Measurements from ENCODE around the gene DTWD2.
"Not testable (repeated sequence)": the region's sequence is repeated elsewhere in the genome, so short reads cannot be mapped to it uniquely, and the experiment has no call there.

The DTWD2 gene

GRCh38 chr5:118950354-118950753 is 38.0 kb downstream of the DTWD2 start:
- DNase-seq (ENCODE audit: low spot score), result not testable (repeated sequence)

GRCh38 chr5:118946138-118946800 is 42.1 kb downstream of the DTWD2 start:
- no peak for DNase-seq (ENCODE audit: low spot score)

- no peak for DNase-seq (ENCODE audit: low spot score)
Measured at GRCh38 chr5:118937393-118938061, 50.8 kb downstream of the DTWD2 start.

GRCh38 chr5:118933703-118934102 is 54.6 kb downstream of the DTWD2 start:
- no peak for DNase-seq (ENCODE audit: low spot score)

DNA sequence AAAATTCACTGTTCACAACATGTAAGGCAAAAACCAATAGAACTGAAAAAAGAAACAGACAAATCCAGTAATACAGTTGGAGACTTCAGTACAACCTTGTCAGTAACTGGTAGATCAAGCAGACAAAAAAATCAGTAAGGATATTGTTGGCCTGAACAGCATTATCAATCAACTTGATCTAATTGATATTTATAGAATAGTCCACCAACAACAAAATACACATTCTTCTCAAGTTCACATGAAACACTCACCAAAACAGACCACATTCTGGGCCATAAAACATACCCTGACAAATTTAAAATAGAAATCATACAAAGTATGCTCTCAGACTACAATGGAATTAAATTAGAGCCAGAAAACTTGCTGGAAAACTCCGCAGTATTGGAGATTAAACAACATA is 56.8 kb downstream of the DTWD2 start:
- DNase-seq (ENCODE audit: low spot score), result no peak

GRCh38 chr5:118924006-118924389 is 64.3 kb downstream of the DTWD2 start:
- DNase-seq (ENCODE audit: low spot score), result no peak

DNA sequence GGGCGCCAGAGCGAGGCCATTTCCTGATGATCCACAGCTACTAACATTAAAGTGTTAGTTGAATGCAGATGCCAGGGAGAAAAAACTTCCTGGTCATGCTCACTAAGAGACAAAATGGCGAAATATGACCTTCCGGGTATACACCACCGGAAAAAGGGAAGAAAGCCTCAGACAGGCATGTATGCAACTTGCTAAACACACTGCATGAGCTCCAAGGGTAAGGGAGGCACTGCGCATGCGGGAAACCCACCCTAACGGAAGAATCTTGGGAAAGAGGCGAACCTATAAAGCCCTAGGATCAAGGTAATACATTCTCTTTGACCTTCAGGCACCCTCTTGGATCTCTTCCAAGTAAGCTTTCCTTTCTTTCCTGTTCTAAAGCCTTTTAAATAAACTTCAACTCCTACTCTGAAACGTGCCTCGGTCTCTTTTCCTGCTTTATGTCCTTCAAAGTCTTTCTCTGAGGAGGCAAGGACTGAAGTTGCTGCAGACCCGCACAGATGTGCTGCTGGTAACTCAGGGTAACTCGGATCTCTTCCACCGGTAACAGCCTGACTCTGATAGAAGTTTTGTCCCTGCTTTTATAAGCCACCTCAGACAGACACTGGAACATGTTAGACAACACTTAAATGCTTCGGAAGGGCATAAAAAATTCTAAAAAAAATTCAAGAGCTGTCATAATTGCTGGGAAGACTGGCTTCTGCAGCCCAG is 64.9 kb downstream of the DTWD2 start:
- no peak for DNase-seq (ENCODE audit: low spot score)

GRCh38 chr5:118921866-118922265 is 66.5 kb downstream of the DTWD2 start:
- no peak for DNase-seq (ENCODE audit: low spot score)

DNA sequence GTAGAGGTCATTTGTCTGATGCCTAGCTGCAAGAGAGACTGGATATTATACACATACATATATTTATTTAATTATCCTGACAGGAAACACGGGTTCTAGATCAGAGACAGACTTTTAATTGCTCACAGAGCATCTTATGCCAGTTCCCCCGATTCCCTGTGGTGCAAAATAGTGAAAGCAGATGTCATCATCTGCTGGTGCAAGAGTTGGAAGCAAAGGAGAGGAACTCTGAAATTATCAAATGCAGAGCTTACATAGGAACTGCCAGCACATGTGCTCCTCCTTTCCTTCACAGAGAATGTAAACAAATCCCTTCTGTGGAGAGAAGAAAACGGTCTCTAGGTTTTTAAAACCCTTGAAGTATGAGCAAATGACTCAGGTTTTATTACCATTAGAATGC is 69.3 kb downstream of the DTWD2 start:
- no peak for DNase-seq (ENCODE audit: low spot score)

DNA sequence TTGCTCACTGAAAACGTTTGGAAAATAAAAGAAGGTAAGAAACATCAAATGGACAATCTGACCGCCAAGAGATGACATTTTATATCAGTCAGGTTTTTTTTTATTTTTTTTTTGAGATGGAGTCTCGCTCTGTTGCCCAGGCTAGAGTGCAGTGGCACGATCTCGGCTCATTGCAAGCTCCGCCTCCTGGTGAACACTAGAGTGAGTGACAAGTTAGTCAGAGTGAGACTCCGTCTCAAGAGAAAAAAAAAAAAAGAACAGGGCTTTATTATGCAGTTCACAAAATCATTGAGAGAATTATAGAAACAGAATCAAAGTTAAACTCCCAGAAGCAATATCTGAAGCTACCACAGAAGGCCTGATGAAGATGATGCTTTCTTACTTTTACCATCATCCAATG is 70.1 kb downstream of the DTWD2 start:
- DNase-seq (ENCODE audit: low spot score), result no peak

DNA sequence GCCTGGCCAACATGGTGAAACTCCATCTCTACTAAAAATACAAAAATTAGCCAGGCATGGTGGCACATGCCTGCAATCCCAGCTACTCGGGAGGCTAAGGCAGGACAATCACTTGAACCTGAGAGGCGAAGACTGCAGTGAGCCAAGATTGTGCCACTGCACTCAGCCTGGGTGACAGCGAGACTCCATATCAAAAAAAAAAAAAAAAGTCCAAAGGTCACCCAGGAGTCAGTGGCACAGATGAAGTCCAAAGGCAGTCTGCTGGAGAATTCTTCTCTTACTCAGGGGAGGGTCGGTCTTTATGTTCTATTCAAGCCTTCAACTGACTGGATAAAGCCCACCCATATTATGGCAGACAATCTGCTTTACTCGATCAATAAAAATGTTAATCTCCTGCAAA is 80.8 kb downstream of the DTWD2 start:
- DNase-seq (ENCODE audit: low spot score), result not testable (repeated sequence)

GRCh38 chr5:118906947-118907346 is 81.4 kb downstream of the DTWD2 start:
- no peak for DNase-seq (ENCODE audit: low spot score)

- DNase-seq (ENCODE audit: low spot score), result no peak
Measured at GRCh38 chr5:118905196-118905595, 83.2 kb downstream of the DTWD2 start.

DNA sequence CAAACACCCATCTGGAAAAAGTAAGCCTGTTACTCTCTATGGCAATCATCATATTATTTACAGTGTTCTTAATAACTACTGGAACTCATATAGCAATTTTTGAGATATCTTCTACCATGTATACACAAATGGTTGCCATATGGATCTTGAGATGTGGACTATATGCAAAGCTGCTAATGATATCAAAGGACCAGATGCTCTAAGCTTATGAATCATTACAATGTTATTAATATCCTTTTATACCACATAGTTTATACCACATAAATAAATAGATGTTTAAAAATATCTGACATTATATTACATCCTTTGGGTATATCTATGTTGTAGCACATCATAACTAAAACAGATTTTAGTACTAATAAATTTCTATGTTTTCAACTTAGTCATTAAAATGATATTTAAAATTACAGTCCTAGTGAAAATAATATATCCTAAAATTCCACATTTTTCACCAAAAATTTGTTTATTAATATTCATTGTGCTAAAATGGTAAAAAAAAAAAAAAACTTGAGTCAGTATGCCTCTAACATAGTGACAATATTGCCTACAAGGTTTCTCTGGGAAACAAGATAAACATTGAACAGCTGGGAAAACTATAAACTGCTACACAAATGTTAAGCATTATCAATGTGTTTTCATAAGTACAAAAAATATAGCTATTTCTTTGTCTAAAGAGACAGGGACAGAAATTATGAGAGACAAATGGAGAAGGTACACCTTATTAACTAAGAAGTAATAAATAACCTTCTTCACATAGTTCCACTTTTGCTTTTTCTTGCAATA is 85.5 kb downstream of the DTWD2 start:
- DNase-seq (ENCODE audit: low spot score), result no peak

DNA sequence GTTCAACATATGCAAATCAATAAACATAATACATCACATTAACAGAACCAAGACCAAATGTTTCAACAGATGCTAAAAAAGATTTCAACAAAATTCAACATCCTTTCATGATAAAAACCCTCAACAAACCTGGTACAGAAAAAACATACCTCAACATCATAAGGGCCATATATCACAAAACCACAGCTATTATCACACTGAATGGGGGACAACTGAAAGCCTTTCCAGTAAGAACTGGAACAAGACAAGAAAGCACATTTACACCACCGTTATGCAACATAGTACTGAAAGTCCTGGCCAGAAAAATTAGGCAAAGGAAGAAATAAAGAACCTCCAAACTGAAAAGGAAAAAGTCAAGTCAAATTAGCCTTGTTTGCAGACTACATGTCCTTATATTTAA is 93.6 kb downstream of the DTWD2 start:
- no peak for DNase-seq (ENCODE audit: low spot score)

DNA sequence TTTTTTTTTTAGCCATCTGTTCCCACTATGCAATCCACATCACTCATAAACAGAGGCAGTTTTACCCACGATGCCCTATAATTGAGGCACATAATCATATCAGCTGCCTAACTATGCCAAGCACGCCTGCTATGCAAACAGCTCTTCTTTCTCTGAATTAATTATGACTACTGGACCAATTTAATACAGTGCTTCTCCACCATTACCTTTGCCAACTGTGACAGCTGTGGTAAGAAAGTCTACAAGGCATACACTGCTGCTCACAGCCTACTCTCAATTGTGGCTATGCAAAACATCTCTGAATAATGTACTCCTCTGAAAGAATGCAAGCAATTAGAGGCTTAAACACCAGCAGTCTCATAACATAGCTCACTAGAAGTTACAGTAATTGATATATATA is 97.1 kb downstream of the DTWD2 start:
- no peak for DNase-seq (ENCODE audit: low spot score)

DNA sequence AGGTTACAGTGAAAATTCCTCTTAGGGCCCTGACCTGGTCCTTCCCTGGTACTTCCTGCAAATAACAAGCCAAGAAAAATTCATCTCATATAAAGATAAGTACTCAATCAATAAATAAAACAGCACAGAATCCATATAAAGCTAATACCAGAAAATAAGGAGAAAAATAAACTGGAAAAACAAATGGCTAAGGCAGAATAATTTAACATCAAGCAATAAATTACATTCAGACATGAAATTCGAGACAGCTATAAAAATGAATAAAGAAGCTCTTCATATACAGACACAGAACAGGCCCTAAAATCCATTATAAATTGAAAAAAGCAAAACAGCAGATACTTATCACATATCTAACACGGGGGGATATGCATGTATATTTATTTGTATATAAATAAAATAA is 99.2 kb downstream of the DTWD2 start:
- no peak for DNase-seq (ENCODE audit: low spot score)

DNA sequence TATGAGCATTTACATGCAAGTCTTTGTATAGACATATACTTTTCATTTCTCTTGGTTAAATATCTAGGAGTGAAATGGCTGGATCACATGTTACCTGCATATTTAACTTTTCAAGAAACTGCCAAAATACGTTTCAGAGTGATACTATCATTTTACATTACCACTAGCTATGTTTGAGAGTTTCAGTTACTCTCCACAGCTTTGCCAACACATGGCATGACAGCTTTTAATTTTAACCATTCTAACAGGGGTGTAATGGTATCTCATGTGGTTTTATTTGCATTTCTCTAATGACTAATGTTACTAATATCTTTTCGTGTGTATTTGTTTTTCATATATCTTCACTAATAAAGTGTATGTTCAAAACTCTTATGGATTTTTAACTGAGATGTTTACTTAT is 99.8 kb downstream of the DTWD2 start:
- DNase-seq (ENCODE audit: low spot score), result no peak

DNA sequence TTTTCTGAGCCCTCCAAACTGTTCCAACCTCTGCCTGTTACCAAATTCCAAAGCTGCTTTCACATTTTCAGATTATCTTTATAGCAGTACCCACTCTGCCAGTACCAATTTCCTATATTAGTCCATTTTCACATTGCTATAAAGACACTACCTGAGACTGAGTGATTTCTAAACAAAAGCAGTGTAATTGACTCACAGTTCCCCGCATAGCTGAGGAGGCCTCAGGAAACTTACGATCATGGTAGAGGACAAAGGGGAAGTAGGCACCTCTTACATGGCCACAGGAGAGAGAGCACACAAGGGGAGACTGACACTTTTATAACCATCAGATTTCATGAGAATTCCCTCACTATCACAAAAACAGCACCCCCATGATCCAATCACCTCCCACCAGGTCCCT is 105.0 kb downstream of the DTWD2 start:
- DNase-seq (ENCODE audit: low spot score), result no peak

DNA sequence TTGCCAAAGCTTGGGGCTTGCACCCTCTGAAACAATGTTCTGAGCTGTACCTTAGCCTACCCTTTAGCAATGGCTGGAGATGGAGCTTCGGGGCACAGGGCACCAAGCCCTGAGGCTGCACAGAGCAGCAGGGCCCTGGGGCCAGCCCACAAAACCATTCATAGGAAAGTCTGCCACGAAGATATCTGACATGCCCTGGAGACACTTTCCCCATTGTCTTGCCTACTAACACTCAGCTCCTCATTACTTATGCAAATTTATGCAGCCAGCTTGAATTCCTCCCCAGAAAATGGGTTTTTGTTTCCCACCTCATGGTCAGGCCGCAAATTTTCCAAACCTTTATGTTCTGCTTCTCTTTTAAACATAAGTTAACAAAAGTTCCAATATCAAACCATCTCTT is 105.7 kb downstream of the DTWD2 start:
- no peak for DNase-seq (ENCODE audit: low spot score)

DNA sequence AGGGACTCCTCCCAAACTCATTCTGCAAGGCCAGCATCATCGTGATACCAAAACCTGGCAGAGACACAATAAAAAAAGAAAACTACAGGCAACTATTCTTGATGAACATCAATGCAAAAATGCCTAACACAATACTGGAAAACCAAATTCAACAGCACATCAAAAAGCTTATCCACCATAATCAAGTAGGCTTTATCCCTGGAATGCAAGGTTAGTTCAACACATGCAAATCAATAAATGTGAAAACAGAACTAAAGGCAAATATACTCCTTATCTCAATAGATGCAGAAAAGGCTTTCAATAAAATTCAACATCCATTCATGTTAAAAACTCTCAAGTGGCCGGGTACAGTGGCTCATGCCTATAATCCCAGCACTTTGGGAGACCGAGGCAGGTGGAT is 111.5 kb downstream of the DTWD2 start:
- DNase-seq (ENCODE audit: low spot score), result not testable (repeated sequence)

- DNase-seq (ENCODE audit: low spot score), result no peak
Measured at GRCh38 chr5:118875131-118875530, 113.2 kb downstream of the DTWD2 start.

- DNase-seq (ENCODE audit: low spot score), result no peak
Measured at GRCh38 chr5:118873417-118873816, 114.9 kb downstream of the DTWD2 start.
